ENCODE results near the gene WDFY4.

DNA sequence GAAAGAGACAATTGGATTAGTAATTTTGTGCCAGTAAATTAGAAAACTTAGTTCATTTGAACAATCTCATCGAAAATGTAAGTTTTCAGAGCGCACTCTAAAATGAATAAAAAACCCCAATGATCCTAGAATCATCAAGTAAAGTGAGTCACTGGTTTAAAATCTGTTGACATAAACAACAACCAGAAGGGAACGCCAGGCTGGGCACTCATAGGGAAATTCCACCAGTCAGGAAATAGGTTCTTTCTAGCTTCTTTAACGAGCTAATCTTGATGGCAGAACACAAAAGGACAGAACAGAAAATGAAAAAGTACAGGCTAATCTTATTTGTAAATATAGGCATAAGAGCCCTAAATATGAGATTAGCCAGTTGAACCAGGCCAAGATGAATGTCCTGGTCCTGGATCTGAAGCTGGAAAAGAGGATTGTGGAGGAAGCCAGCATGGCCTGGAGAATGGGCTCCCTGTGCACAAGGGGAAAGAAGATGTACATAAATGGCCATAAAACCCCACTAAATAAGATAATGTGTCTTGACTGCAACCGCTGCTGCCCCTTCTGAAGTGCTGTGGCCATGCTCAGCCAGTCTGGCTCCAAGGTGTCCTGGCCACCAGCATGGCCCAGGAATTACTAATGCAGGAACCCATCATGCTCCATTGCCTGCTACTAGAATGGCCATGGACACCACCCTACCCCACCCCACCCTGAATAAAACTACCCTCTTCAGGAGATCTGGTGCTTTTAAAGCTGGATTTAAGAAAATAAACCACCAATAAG, 114.0 kb downstream of the WDFY4 start:
- TF ChIP-seq, protein P1, sequence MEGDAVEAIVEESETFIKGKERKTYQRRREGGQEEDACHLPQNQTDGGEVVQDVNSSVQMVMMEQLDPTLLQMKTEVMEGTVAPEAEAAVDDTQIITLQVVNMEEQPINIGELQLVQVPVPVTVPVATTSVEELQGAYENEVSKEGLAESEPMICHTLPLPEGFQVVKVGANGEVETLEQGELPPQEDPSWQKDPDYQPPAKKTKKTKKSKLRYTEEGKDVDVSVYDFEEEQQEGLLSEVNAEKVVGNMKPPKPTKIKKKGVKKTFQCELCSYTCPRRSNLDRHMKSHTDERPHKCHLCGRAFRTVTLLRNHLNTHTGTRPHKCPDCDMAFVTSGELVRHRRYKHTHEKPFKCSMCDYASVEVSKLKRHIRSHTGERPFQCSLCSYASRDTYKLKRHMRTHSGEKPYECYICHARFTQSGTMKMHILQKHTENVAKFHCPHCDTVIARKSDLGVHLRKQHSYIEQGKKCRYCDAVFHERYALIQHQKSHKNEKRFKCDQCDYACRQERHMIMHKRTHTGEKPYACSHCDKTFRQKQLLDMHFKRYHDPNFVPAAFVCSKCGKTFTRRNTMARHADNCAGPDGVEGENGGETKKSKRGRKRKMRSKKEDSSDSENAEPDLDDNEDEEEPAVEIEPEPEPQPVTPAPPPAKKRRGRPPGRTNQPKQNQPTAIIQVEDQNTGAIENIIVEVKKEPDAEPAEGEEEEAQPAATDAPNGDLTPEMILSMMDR (conservative IDR thresholded peaks at IDR 0.05): no peak
- TF ChIP-seq ZFX (IDR thresholded peaks at IDR 0.05): no peak

Measured in C4-2B (cell line).